HG02610 (cell line): ENCODE data around the gene SLC38A10.
"Not testable (repeated sequence)": the region's sequence is repeated elsewhere in the genome, so short reads cannot be mapped to it uniquely, and the experiment has no call there.

Source experiments
- ATAC-seq: cut with Tn5 transposase; IDR thresholded peaks from one replicate; pipeline ENCODE4 v1.9.1; 2021; ENCODE audit warnings: mild to moderate bottlenecking, moderate library complexity; ENCODE audit not compliant: unreplicated experiment

SLC38A10 gene

GRCh38 chr17:81313776-81314397, 18.8 kb upstream of the SLC38A10 start:
- no peak for ATAC-seq

GRCh38 chr17:81312624-81313325, 17.7 kb upstream of the SLC38A10 start:
- ATAC-seq, result no peak

GRCh38 chr17:81311946-81312345, 16.8 kb upstream of the SLC38A10 start:
- ATAC-seq, result no peak

- no peak for ATAC-seq
Observed at GRCh38 chr17:81310949-81311550, 15.9 kb upstream of the SLC38A10 start.

GRCh38 chr17:81309859-81310839, 15.0 kb upstream of the SLC38A10 start:
- no peak for ATAC-seq

- ATAC-seq, result no peak
Observed at GRCh38 chr17:81309140-81309858, 14.2 kb upstream of the SLC38A10 start.

GRCh38 chr17:81308784-81309139, 13.7 kb upstream of the SLC38A10 start:
- not testable (repeated sequence) for ATAC-seq

- ATAC-seq, result no peak
Observed at GRCh38 chr17:81307636-81308560, 12.8 kb upstream of the SLC38A10 start.

GRCh38 chr17:81306898-81307510, 11.9 kb upstream of the SLC38A10 start:
- no peak for ATAC-seq

GRCh38 chr17:81306491-81306890, 11.4 kb upstream of the SLC38A10 start:
- no peak for ATAC-seq

GRCh38 chr17:81305051-81305630, 10.0 kb upstream of the SLC38A10 start:
- no peak for ATAC-seq

- no peak for ATAC-seq
Observed at GRCh38 chr17:81304196-81305015, 9.3 kb upstream of the SLC38A10 start.

GRCh38 chr17:81303385-81303784, 8.3 kb upstream of the SLC38A10 start:
- ATAC-seq, result no peak

- no peak for ATAC-seq
Observed at GRCh38 chr17:81302861-81303333, 7.8 kb upstream of the SLC38A10 start.

GRCh38 chr17:81302324-81302723, 7.2 kb upstream of the SLC38A10 start:
- ATAC-seq, result no peak

GRCh38 chr17:81301195-81302144, 6.4 kb upstream of the SLC38A10 start:
- ATAC-seq, result no peak
